ENCODE measurements around the gene PRAMEF12.

The PRAMEF12 gene

GRCh38 chr1:12761781-12762180, 11.8 kb upstream of the PRAMEF12 start:
- no peaks in the 10 kb centered on the region for H3K9me3 ChIP-seq (ENCODE audit: control insufficient read depth, low read length)
- no peak for DNase-seq
- H2BK12ac ChIP-seq (ENCODE audit: low read length in 2 of 2): no peak overlapping the region
- 88% methylated on average over 5 of the region's 5 CpGs for WGBS
- no peak overlapping the region for H3K14ac ChIP-seq (ENCODE audit: low read length in 2 of 2)
- no peak overlapping the region for H2BK15ac ChIP-seq (ENCODE audit: low read depth, poor library complexity, severe bottlenecking)
- no peaks in the 10 kb centered on the region for H3K36me3 ChIP-seq (ENCODE audit: control insufficient read depth in 1 of 2, insufficient read depth in 2 of 2, low read depth in 1 of 2, low read length in 2 of 2)
- no peak overlapping the region for H3K23ac ChIP-seq (ENCODE audit: low read length in 2 of 2)
- H3K4me2 ChIP-seq (ENCODE audit: low read length, poor library complexity, severe bottlenecking): no peak overlapping the region
- H3K27me3 ChIP-seq (ENCODE audit: control insufficient read depth in 1 of 2, insufficient read depth in 1 of 2, low read length in 2 of 2): peaks cover 0 to 29% of the 10 kb centered on the region in 2 experiments
- no peak overlapping the region for H3K4ac ChIP-seq (ENCODE audit: low read depth in 1 of 2, low read length in 2 of 2)
- no peak overlapping the region for H3K4me3 ChIP-seq (ENCODE audit: insufficient read depth in 1 of 2, low read depth in 1 of 2, low read length in 2 of 2)
- no peak overlapping the region for H2AFZ ChIP-seq (ENCODE audit: low read depth, low read length)
- no peak overlapping the region for H2BK120ac ChIP-seq (ENCODE audit: low read depth, low read length)
- H3K79me1 ChIP-seq (replicated peaks; ENCODE audit: low read length, poor library complexity, severe bottlenecking): no peaks in the 10 kb centered on the region
- no peak overlapping the region for H4K8ac ChIP-seq (ENCODE audit: low read length)
- no peak overlapping the region for H2AK5ac ChIP-seq (ENCODE audit: low read length, severe bottlenecking)
- no peak overlapping the region for H4K91ac ChIP-seq (ENCODE audit: low read length)
- no peak overlapping the region for H3K18ac ChIP-seq (ENCODE audit: low read depth in 1 of 2, low read length in 2 of 2)
- H3K27ac ChIP-seq (ENCODE audit: low read length, poor library complexity, severe bottlenecking): no peak overlapping the region
- H3K9ac ChIP-seq (ENCODE audit: low read length): no peak overlapping the region
- no peak overlapping the region for H2BK5ac ChIP-seq (ENCODE audit: low read depth, low read length, poor library complexity, severe bottlenecking)
- H3K4me1 ChIP-seq (ENCODE audit: control insufficient read depth, insufficient read depth, low read depth, low read length): no peaks in the 10 kb centered on the region

DNA sequence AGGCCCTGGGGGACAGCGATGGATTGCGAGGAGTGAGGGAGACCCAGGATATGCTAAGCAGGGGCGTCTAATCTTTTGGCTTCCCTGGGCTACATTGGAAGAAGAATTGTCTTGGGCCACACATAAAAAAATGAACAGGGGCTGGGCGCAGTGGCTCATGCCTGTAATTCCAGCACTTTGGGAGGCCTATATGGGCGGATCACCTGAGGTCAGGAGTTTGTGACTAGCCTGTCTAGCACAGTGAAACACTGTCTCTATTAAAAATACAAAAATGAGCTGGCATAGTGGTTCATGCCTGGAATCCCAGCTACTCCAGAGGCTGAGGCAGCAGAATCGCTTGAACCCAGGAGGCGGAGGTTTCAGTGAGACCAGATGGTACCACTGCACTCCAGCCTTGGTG, 10.8 kb upstream of the PRAMEF12 start:
- no peaks in the 10 kb centered on the region for H3K4me1 ChIP-seq (ENCODE audit: control insufficient read depth, insufficient read depth, low read depth, low read length)
- H3K9ac ChIP-seq (ENCODE audit: low read length): no peak overlapping the region
- no peak for DNase-seq
- H3K79me1 ChIP-seq (replicated peaks; ENCODE audit: low read length, poor library complexity, severe bottlenecking): no peaks in the 10 kb centered on the region
- no peaks in the 10 kb centered on the region for H3K36me3 ChIP-seq (ENCODE audit: control insufficient read depth in 1 of 2, insufficient read depth in 2 of 2, low read depth in 1 of 2, low read length in 2 of 2)
- no peak overlapping the region for H2BK5ac ChIP-seq (ENCODE audit: low read depth, low read length, poor library complexity, severe bottlenecking)
- no peak overlapping the region for H3K4me3 ChIP-seq (ENCODE audit: insufficient read depth in 1 of 2, low read depth in 1 of 2, low read length in 2 of 2)
- no peak overlapping the region for H3K23ac ChIP-seq (ENCODE audit: low read length in 2 of 2)
- H2AFZ ChIP-seq (ENCODE audit: low read depth, low read length): no peak overlapping the region
- 79% methylated on average over 7 of the region's 7 CpGs for WGBS
- H3K27me3 ChIP-seq (ENCODE audit: control insufficient read depth in 1 of 2, insufficient read depth in 1 of 2, low read length in 2 of 2): peaks cover 0 to 29% of the 10 kb centered on the region in 2 experiments
- H2BK120ac ChIP-seq (ENCODE audit: low read depth, low read length): no peak overlapping the region
- H2AK5ac ChIP-seq (ENCODE audit: low read length, severe bottlenecking): no peak overlapping the region
- no peak overlapping the region for H2BK15ac ChIP-seq (ENCODE audit: low read depth, poor library complexity, severe bottlenecking)
- no peak overlapping the region for H3K18ac ChIP-seq (ENCODE audit: low read depth in 1 of 2, low read length in 2 of 2)
- no peak overlapping the region for H2BK12ac ChIP-seq (ENCODE audit: low read length in 2 of 2)
- no peak overlapping the region for H4K8ac ChIP-seq (ENCODE audit: low read length)
- H3K4me2 ChIP-seq (ENCODE audit: low read length, poor library complexity, severe bottlenecking): no peak overlapping the region
- no peak overlapping the region for H3K4ac ChIP-seq (ENCODE audit: low read depth in 1 of 2, low read length in 2 of 2)
- no peak overlapping the region for H4K91ac ChIP-seq (ENCODE audit: low read length)
- H3K27ac ChIP-seq (ENCODE audit: low read length, poor library complexity, severe bottlenecking): no peak overlapping the region
- no peaks in the 10 kb centered on the region for H3K9me3 ChIP-seq (ENCODE audit: control insufficient read depth, low read length)
- no peak overlapping the region for H3K14ac ChIP-seq (ENCODE audit: low read length in 2 of 2)

DNA sequence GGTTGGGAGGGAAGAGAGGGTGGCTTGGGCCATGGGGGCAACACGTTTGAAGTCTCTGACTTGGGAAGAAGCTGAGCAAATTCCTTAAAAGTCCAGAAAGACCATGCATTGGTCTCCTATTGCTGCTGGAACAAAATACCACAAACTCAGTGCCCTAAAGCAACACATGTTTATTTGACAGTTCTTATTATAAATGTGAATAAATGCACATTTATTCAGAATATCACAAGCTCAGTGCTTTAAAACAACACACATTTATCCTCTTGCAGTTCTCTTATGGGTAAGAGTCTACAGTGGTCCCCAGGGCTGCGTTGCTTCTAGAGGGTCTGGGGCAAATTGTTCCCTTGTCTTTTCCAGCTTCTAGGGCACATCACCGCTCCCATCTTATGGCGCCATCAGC, 10.1 kb upstream of the PRAMEF12 start:
- Histone ChIP-seq H3K9ac (ENCODE audit: low read length) (no peak overlapping the region), H2BK120ac (ENCODE audit: low read depth, low read length) (no peak overlapping the region), H3K4ac (ENCODE audit: low read depth in 1 of 2, low read length in 2 of 2) (no peak overlapping the region), H4K91ac (ENCODE audit: low read length) (no peak overlapping the region), H2AK5ac (ENCODE audit: low read length, severe bottlenecking) (no peak overlapping the region), H4K8ac (ENCODE audit: low read length) (no peak overlapping the region), H3K23ac (ENCODE audit: low read length in 2 of 2) (no peak overlapping the region), H3K4me2 (ENCODE audit: low read length, poor library complexity, severe bottlenecking) (no peak overlapping the region), H3K9me3 (ENCODE audit: control insufficient read depth, low read length) (no peaks in the 10 kb centered on the region), H3K27me3 (ENCODE audit: control insufficient read depth in 1 of 2, insufficient read depth in 1 of 2, low read length in 2 of 2) (peaks cover 0 to 29% of the 10 kb centered on the region in 2 experiments), H2BK12ac (ENCODE audit: low read length in 2 of 2) (no peak overlapping the region), H3K4me1 (ENCODE audit: control insufficient read depth, insufficient read depth, low read depth, low read length) (no peaks in the 10 kb centered on the region), H3K27ac (ENCODE audit: low read length, poor library complexity, severe bottlenecking) (no peak overlapping the region), H2BK5ac (ENCODE audit: low read depth, low read length, poor library complexity, severe bottlenecking) (no peak overlapping the region), H3K79me1 (replicated peaks; ENCODE audit: low read length, poor library complexity, severe bottlenecking) (no peaks in the 10 kb centered on the region), H3K18ac (ENCODE audit: low read depth in 1 of 2, low read length in 2 of 2) (no peak overlapping the region), H3K36me3 (ENCODE audit: control insufficient read depth in 1 of 2, insufficient read depth in 2 of 2, low read depth in 1 of 2, low read length in 2 of 2) (no peaks in the 10 kb centered on the region), H3K4me3 (ENCODE audit: insufficient read depth in 1 of 2, low read depth in 1 of 2, low read length in 2 of 2) (no peak overlapping the region), H2BK15ac (ENCODE audit: low read depth, poor library complexity, severe bottlenecking) (no peak overlapping the region), H3K14ac (ENCODE audit: low read length in 2 of 2) (no peak overlapping the region), H2AFZ (ENCODE audit: low read depth, low read length) (no peak overlapping the region)
- no peak for DNase-seq
- 78% methylated on average over 3 of the region's 4 CpGs for WGBS

DNA sequence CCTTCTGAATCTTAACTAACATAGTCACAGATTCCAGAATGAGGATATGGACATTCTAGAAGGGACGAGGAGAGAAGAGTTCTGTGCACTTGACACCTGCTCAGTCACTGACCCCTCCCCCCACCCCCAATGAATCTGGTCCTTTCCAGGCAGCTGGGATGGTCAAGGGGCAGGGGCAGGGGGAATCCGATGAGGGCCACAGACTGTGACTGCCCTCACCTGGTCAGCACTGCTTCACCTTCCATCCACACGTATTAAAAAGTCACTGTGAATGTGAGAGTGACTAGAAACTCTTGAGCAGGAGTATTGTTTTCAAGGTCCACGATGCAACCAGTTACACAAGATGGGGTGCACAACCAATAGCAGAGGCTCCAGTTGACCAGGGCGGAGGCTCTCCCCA, 9.5 kb upstream of the PRAMEF12 start:
- H3K27ac ChIP-seq (ENCODE audit: low read length, poor library complexity, severe bottlenecking): no peak overlapping the region
- H3K4me2 ChIP-seq (ENCODE audit: low read length, poor library complexity, severe bottlenecking): no peak overlapping the region
- no peak overlapping the region for H4K8ac ChIP-seq (ENCODE audit: low read length)
- no peak overlapping the region for H3K9ac ChIP-seq (ENCODE audit: low read length)
- no peak overlapping the region for H4K91ac ChIP-seq (ENCODE audit: low read length)
- DNase-seq: no peak
- no peak overlapping the region for H3K14ac ChIP-seq (ENCODE audit: low read length in 2 of 2)
- no peaks in the 10 kb centered on the region for H3K4me1 ChIP-seq (ENCODE audit: control insufficient read depth, insufficient read depth, low read depth, low read length)
- no peak overlapping the region for H2AFZ ChIP-seq (ENCODE audit: low read depth, low read length)
- peaks cover 0 to 26% of the 10 kb centered on the region in 2 experiments for H3K27me3 ChIP-seq (ENCODE audit: control insufficient read depth in 1 of 2, insufficient read depth in 1 of 2, low read length in 2 of 2)
- H2BK120ac ChIP-seq (ENCODE audit: low read depth, low read length): no peak overlapping the region
- H3K79me1 ChIP-seq (replicated peaks; ENCODE audit: low read length, poor library complexity, severe bottlenecking): no peaks in the 10 kb centered on the region
- H2BK5ac ChIP-seq (ENCODE audit: low read depth, low read length, poor library complexity, severe bottlenecking): no peak overlapping the region
- H2BK15ac ChIP-seq (ENCODE audit: low read depth, poor library complexity, severe bottlenecking): no peak overlapping the region
- H3K23ac ChIP-seq (ENCODE audit: low read length in 2 of 2): no peak overlapping the region
- H2BK12ac ChIP-seq (ENCODE audit: low read length in 2 of 2): no peak overlapping the region
- H3K4me3 ChIP-seq (ENCODE audit: insufficient read depth in 1 of 2, low read depth in 1 of 2, low read length in 2 of 2): no peak overlapping the region
- no peak overlapping the region for H2AK5ac ChIP-seq (ENCODE audit: low read length, severe bottlenecking)
- no peak overlapping the region for H3K18ac ChIP-seq (ENCODE audit: low read depth in 1 of 2, low read length in 2 of 2)
- H3K36me3 ChIP-seq (ENCODE audit: control insufficient read depth in 1 of 2, insufficient read depth in 2 of 2, low read depth in 1 of 2, low read length in 2 of 2): no peaks in the 10 kb centered on the region
- H3K4ac ChIP-seq (ENCODE audit: low read depth in 1 of 2, low read length in 2 of 2): no peak overlapping the region
- H3K9me3 ChIP-seq (ENCODE audit: control insufficient read depth, low read length): no peaks in the 10 kb centered on the region
- 44% methylated on average over 3 of the region's 5 CpGs for WGBS
